ENCODE results near the gene MAPKAPK3.

- TF ChIP-seq CTCF (conservative IDR thresholded peaks at IDR 0.05; ENCODE audit: low read length) (no peak), EZH2phosphoT487 (IDR thresholded peaks at IDR 0.05; ENCODE audit: borderline replicate concordance) (no peak)
Measured at GRCh38 chr3:50650018-50650417, 33.1 kb downstream of the MAPKAPK3 start.
